Thyroid gland (tissue), 4 donors: ENCODE results near the gene TBC1D20.

Source experiments
- CTCF ChIP-seq, 6 experiments: fragments of 200-600 bp in 3 of 6; fragments of 450-650 bp in 3 of 6; sonication (generic) in 3 of 6; IDR thresholded peaks; one replicate each; pipeline ENCODE4 v1.5.1; 2016 to 2019; ENCODE audit warnings: antibody characterized with exemption in 6 of 6, mild to moderate bottlenecking in 2 of 6, inconsistent platforms in 1 of 6, moderate library complexity in 1 of 6
- POLR2A ChIP-seq, 2 donors: fragments of 450-650 bp; IDR thresholded peaks; one replicate each; pipeline ENCODE4 v1.6.1; 2017; ENCODE audit warnings: antibody characterized with exemption in 2 of 2, mild to moderate bottlenecking in 2 of 2, moderate library complexity in 1 of 2

DNA sequence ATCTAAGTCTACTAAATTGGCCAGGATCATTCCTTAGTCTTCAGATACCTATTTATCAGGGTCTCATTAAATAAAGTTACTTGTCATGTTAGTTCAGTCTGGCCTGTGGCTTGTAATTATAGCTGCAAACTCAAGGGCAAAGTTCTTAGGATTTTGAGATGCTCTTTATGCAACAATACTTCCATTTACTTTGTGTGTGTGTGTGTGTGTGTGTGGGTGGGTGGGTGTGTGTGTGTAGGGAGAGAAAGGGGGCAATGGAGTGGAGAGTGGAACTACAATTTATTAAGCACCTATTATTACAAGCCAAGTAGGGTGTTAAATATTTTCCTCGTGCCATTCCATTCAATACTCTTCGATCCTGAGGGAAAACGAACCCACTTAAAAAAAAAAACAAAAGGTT is 17.7 kb upstream of the TBC1D20 start:
- no peak for TF ChIP-seq CTCF (IDR thresholded peaks at IDR 0.05)
- no peak for TF ChIP-seq POLR2A (IDR thresholded peaks at IDR 0.05)
